OCI-LY3 (cell line): ENCODE measurements around the gene WDR27.

Source experiments
- EZH2phosphoT487 ChIP-seq: fragments of 200-600 bp; shearing (Covaris generic); IDR thresholded peaks from 2 replicates; pipeline ENCODE4 v1.6.1; 2018; ENCODE audit warnings: antibody characterized with exemption, mixed run types, low read depth
- TF ChIP-seq, protein P1 (sequence below): fragments of 200-600, 300-600 bp; sonication (generic); IDR thresholded peaks from 2 replicates; pipeline ENCODE4 v1.5.1; 2014; ENCODE audit warnings: antibody characterized with exemption, low read length, low read depth

DNA sequence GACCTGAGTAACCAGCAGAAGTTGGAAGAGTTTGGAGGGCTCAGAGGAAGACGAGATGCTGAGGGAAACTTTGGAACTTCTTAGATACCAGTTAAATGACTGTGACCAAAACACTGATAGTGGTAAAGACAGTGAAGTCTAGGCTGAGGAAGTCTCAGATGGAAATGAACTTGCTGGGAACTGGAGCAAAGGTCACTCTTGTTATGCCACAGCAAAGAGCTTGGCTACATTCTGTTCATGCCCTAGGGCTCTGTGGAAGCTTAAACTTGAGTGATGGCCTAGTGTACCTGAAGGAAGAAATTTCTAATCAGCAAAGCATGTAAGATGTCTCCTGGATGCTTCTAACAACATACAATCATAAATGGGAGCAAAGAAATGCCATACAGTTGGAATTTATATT, 24.7 kb downstream of the WDR27 start:
- TF ChIP-seq, protein P1, sequence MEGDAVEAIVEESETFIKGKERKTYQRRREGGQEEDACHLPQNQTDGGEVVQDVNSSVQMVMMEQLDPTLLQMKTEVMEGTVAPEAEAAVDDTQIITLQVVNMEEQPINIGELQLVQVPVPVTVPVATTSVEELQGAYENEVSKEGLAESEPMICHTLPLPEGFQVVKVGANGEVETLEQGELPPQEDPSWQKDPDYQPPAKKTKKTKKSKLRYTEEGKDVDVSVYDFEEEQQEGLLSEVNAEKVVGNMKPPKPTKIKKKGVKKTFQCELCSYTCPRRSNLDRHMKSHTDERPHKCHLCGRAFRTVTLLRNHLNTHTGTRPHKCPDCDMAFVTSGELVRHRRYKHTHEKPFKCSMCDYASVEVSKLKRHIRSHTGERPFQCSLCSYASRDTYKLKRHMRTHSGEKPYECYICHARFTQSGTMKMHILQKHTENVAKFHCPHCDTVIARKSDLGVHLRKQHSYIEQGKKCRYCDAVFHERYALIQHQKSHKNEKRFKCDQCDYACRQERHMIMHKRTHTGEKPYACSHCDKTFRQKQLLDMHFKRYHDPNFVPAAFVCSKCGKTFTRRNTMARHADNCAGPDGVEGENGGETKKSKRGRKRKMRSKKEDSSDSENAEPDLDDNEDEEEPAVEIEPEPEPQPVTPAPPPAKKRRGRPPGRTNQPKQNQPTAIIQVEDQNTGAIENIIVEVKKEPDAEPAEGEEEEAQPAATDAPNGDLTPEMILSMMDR = no peak
- no peak for TF ChIP-seq EZH2phosphoT487
